GM12801 (cell line): ENCODE measurements around the gene KDM4B.

Source experiments
- TF ChIP-seq, protein P1 (sequence below): IDR thresholded peaks from one replicate; pipeline ENCODE4 v1.5.1; 2011; ENCODE audit warnings: control low read depth; ENCODE audit not compliant: insufficient read length; ENCODE audit errors: extremely low read depth

KDM4B gene

DNA sequence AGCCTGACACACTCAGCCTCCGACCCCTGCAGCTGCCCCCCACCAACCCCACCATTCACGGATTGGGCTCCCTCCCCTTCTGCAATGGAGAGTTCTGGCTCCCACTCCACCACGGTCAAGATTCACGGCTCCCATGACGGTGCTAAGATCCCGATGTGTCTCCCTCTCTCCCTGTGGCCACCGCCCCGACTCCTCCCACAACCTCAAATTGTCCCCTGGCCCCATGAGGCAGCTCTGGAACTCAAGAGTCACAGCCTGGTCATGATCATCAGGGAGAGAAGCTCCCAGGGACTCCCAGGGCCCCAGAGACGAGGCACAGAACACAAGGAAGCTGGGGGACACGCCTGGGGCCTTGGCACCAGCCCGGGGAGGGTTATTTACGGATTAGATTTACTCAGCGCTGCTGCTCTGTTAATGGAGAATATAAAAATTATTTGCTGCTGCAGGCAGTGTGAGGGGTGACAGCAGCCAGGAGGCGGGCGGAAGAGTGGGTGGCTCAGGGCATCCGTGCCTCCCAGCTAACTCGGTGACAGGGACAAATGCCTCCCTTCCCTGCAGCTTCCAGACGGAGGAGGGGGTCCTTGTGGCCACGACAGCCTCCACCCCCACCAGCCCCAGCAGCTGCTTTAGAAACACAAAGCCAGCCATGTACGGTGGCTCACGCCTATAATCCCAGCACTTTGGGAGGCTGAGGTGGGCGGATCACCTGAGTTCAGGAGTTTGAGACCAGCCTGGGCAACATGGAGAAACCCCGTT lies 187.5 kb downstream of the KDM4B start:
- TF ChIP-seq, protein P1, sequence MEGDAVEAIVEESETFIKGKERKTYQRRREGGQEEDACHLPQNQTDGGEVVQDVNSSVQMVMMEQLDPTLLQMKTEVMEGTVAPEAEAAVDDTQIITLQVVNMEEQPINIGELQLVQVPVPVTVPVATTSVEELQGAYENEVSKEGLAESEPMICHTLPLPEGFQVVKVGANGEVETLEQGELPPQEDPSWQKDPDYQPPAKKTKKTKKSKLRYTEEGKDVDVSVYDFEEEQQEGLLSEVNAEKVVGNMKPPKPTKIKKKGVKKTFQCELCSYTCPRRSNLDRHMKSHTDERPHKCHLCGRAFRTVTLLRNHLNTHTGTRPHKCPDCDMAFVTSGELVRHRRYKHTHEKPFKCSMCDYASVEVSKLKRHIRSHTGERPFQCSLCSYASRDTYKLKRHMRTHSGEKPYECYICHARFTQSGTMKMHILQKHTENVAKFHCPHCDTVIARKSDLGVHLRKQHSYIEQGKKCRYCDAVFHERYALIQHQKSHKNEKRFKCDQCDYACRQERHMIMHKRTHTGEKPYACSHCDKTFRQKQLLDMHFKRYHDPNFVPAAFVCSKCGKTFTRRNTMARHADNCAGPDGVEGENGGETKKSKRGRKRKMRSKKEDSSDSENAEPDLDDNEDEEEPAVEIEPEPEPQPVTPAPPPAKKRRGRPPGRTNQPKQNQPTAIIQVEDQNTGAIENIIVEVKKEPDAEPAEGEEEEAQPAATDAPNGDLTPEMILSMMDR = no peak

DNA sequence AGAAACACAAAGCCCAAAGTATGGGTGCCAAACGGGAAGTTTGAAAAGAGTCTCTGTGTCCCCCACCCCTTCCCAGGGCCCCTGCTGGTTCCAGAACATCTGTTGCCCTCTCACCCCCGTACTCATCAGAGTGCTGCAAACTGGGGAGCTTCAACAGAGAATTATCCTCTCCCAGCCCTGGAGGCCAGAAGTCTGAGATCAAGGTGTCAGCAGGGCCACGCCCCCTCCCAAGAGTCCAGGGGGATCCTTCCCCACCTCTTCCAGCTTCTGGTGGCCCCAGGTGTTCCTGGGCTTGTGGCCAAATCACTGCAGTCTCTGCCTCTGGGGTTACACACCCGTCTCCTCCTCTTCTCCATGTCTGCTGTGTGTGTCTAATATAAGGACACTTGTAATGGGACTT lies 188.3 kb downstream of the KDM4B start:
- TF ChIP-seq, protein P1 = no peak

DNA sequence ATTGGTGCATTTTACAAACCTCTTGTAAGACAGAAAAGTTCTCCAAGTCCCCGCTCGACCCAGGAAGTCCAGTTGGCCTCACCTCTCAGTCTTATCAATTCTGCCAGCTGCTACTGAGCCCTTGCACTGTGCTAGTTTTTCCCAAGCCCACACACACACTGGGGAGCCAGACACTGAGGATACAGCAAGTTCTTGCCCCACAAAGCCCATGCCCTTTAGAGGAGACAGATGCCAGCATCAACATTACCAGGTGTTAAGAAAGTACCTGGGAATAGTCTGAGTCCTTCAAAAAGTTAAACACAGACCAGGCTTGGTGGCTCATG lies 196.7 kb downstream of the KDM4B start:
- TF ChIP-seq, protein P1 = no peak

DNA sequence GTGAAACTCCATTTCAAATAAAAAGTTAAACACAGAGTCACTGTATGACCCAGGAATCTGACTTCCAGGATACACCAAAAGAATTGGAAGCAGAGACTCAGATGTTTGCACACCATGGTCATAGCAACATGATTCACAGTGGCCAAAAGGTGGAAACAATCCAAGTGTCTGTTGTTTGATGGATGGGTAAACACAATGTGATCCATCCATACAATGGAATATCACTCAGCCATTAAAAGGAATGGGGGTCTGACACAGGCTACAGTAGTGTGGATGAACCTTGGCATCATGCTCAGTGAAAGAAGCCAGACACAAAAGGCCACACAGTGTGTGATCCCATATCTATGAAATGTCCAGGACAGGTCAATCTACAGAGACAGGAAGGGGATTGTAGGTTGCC lies 197.3 kb downstream of the KDM4B start:
- TF ChIP-seq, protein P1 = no peak

DNA sequence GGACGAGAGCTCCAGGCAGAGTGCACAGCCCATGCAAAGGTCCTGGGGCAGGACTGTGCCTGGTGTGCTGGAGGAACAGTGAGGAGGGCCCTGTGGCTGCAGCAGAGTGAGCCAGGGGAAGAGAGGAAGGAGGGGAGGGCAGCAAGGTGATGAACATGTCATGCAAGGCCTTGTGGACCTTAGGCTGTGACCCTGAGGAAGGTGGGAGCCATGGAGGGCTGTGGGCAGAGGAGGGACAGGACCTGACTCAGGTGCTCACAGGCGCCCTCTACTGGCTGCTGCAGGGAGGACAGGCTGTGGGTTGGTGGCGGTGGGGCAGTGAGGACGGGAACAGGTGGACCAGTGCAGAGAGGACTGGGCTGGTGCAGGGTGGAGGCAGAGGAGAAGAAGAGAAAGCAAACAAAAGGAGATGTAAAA lies 201.4 kb downstream of the KDM4B start:
- TF ChIP-seq, protein P1 = no peak

DNA sequence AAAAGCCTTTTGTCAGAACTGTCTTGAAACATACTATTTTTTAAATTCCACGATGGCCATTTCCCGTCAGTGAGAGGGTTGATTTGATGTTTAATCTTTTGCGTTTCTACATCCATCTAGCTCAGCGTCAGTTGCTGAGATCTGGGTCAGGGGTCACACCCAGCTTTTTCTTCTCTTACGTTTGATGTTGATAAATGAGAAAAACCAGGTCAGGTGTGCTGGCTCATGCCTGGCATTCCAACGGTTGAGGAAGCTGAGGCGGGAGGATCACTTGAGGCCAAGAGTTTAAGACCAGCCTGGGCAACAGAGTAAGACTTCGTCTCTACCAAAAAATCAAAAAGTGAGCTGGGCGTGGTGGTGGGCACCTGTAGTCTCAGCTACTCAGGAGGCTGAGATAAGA lies 202.8 kb downstream of the KDM4B start:
- TF ChIP-seq, protein P1 = no peak

DNA sequence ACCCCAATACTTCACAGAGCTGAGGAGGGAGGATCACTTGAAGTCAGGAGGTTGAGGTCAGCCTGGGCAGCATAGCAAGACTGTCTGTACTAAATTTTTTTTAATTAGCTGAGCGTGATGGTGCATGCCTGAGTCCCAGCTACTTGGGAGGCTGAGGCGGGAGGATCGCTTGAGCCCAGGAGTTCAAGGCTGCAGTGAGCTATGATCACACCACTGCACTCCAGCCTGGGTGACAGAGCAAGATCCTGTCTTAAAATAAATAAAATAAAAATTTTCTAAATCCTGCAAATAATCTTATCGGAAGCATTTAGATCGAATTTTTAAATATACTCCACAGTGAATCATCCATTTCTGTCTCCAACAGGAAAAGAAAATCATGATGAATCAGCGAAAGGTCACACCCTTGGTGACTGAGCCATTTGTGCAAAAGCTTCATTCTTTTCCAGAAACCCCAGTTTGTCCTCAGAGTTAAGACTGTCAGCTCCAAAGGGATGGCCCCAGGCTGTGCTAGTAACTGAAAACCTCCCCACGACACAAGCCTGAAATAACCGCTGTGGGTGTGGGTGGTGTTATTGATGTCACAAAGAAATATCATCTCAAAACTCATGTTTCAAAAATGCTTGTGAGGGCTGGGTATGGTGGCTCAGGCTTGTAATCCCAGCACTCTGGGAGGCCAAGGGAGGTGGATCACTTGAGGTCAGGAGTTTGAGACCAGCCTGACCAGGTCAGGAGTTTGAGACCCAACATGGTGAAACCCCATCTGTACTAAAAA lies 204.1 kb downstream of the KDM4B start:
- TF ChIP-seq, protein P1 = no peak
